ENCODE data around the gene SF3A2.

SF3A2 gene

DNA sequence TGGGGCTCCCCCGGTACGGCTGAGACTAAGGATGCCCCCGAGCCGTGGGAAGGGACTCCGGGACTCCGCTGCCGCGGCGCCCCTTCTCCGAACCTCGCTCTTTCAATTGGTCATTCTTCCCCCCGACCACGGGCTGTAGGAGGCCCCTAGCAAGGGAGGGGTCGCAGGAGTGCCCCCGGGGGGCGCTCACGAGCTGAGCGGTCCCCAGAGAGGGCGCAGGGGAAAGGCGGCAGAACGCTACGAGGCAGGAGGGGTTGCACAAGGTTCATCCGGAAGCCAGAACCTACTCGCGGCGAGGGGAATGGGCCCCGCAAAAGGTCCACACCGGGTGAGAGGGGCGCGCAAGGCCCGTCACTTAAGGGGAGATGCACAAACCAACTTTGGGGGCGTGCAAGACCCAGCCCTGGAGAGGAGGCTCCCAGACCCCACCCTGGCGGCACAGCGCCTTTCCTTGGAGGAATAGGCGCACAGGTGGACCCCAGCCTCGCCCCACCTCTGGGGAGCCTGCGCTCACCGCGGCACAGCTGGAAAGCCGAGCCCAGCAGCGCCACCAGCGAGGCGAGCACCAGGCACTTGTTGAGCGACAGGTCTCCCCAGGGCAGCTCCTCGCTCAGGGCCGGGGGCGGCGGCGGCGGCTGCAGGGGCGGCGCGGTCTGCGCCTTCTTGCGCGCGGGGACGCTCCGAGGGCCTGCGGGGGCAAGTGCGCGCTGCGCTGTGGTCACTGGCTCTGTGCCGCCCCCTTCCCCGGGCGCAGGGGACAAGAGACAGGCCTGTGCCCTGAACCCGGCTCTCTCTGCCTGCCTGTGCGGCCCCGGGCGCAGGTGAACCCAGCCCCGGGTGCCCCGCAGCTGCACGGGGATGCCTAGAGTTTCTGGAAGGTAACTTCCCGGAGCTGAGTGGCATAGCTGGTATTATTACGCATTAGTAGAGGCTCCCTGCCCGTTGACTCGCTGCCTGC is 16.8 kb downstream of the SF3A2 start:
- DNase-seq (ENCODE audit: low read depth in 2 of 2), result no peak

DNA sequence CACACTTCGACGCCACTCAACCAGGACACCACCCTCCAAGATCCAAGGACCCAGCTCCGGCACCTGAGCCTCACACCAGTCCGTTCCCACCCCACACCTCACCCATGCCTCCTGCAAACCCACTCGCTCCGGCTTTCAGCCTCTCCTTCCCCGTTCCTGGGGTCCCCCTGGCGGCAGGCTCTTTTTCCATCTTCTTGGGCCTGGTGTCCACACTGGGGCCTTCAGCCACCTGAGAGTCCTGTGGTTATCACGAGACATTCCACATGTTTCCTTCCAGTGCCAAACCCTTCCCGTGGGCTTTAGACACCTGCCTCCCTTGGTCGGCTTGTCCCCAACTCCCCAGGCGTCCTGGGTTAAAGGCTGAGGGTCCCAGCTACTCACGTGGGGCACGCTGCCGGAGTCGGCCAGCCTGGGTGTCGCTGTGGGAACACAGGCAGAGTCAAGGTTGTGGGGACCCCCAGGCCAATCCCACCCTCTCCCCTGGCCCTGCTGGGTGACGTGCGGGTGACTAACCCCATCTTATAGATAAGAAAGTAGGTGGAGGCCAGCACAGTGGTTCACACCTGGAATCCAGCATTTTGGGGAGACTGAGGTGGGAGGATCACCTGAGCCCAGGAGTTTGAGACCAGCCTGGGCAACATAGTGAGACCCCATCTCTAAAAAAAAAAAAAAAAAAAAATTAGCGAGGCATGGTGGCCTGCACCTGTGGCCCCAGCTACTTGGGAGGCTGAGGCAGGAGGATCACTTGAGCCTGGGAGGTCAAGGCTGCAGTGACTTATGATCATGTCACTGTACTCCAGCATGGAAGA is 17.6 kb downstream of the SF3A2 start:
- DNase-seq (ENCODE audit: low read depth in 2 of 2), result no peak

DNA sequence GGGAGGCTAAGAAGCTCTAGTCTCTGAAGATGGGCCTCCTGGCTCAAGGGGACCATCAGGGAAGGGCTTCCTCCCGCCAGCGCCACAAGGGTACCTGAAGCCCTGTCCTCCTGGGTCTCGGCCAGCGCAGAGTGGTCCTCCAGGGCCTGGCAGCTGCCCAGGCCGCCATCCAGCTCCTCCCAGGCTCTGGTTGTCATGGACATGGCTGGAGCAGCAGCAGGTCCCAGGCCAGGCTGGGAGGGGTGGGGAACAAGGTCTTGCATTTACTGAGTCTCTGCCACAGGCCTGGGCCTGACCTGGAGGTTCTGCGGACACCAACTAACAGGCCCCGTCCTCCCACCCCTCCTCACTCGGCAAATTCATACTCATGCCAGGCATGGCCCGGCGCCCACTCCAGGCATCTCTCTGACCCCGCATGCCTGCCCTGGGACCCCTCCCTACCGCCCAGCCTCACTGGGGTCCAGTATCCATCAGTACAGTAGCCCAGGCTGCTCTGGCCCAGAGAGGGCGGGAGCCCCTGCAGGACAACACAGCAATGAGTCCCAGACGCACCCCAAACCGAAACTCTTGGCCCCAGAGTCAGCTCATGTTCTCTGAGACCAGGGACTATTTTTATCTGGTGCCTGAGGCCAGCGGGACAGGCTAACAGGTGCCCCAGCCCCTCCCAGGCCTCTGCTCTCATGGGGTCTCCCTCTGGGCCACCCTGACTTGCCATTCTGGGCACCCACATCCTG is 18.7 kb downstream of the SF3A2 start:
- DNase-seq (ENCODE audit: low read depth in 2 of 2), result no peak

DNA sequence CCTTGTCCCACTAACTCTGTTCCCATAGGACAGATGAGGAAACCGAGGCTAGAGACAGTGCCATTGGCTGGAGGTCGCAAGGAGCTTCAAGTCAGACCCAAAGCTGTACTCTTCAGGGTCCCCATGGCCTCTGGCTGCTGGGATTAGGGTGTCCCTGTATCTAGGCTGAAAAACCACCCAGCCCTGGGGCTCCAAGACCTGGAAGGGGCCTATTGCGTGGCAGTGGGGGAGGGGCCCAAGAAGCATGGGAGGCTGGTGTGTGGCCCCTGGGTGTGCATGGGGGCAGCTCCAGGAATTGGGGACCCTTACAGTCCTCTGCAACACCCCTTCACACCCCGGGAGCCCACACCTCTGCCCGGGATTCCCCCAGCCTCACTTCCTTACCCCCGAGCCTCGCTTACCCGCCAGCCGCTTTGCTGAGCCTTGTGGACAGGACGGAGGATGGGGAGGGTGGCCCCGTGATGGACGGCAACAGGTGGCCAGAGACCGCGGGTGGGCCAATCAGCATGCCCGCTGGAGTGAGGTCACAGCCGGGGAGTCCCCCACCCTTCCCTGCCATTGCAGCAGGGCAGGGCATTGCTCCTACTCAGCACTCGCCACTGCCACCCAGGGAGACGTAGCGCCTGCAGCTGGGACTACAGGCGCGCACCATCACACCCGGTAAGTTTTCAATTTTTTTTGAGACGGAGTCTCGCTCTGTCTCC is 19.5 kb downstream of the SF3A2 start, which contains the start of gene JSRP1:
JSRP1 (minus strand) TSS at position 436 of the 704 bp plus-strand sequence. CDS start 1,103 bp downstream, outside the sequence.
- no peak for DNase-seq (ENCODE audit: low read depth in 2 of 2)

DNA sequence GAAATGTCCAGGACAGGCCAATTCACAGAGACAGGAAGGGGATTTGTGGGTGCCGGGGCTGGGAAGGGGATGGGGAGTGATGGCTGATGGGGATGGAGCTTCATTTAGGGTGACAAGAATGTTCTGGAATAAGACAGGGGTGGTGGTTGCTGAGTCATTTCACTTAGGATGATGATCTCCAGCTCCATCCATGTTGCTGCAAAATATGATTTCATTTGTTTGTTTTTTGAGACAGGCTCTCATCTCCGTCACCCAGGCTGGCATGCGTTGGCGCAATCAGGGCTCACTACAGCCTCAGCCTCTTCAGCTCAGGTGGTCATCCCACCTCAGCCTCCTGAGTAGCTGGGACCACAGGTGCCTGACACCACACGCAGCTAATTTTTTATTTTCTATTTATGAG is 22.7 kb downstream of the SF3A2 start:
- no peak for DNase-seq (ENCODE audit: low read depth in 2 of 2)

DNA sequence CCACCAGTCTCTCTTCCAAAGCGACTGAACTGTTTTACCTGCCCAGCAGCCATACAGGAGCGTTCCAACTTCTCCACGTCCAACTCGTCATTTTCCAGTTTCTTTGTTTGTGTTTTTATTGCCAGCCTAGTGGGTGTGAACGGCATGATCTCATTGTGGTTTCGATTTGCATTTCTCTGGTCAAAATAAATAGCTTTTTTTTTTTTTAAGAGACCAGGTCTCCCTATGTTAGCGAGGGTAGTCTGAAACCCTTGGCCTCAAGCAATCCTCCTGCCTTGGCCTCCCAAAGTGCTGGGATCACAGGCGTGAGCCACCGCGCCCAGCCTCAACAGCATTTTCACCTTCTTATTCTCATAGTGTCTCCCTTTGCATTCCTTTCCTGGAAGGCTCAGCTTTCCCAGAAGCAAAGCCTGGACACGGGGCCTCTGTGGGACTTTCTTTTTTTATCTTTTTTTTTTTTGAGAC is 23.7 kb downstream of the SF3A2 start:
- no peak for DNase-seq (ENCODE audit: low read depth in 2 of 2)

DNA sequence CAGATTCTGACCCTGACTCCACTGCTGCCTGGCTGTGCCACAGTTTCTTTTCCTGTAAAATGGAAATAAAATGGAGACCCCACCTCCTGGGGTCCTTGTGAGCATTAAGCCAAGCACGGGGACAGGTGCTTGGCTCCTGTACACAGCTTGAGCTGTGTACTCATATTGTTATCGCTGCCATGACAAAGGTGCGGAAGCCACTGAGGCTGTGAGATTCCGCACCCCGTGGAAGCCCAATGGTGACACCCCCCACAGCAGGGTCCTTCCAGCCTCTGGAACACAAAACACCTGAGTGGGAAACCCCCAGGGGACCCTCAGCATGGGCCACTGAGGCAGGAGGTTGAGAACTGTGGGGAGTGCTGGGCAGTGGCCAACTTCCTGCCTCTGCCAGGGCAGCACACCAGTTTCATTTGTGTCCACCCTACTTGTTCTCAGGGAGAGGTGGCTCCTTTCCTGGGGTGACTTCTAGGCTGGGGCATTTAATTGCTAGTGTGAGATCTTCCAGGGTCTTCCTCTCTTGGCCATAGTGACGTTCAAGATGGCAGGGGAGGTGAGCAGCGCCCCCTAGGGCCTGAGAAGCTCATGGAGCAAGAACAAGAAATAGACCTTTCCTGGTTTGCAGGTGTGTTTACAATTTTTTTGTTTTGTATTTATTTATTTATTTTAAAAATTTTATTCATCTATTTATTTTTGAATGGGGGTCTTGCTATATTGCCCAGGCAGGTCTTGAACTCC is 25.0 kb downstream of the SF3A2 start:
- DNase-seq (ENCODE audit: low read depth in 2 of 2), result no peak

DNA sequence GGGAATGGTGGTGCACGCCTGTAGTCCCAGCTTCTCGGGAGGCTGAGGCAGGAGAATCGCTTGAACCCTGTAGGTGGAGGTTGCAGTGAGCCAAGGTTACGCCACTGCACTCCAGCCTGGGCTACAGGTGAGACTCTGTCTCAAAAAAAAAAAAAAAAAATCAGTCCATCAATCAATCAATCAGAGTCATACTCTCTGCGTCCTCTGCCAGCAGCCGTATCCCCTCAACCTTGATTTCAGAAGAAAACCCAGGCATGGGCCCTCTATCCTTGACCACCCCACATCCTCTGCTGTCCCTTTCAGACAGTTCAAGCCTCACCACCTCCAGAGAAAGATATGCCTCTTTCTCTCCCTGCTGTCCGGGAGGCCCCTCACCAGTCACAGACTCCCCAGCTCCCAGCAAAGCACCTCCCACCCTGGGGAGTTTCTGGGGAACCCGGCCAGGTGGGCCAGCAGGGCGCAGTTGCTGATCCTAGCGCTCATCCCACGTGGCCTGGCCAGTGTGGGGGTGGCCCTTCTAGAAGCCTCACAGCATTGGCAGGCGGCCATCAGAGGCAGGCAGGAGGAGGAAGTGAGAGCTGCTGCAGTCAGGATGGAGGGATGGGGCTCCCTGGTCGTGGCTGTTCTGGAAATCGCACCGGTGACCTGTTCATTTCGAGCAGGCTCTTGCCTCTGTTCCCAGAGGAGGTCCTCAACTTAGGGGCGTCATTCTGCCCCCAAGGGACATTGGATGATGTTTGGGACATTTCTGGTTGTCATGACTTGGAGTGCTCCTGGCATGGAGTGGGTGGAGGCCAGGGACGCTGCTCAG is 29.8 kb downstream of the SF3A2 start:
- no peak for DNase-seq (ENCODE audit: low read depth in 2 of 2)

DNA sequence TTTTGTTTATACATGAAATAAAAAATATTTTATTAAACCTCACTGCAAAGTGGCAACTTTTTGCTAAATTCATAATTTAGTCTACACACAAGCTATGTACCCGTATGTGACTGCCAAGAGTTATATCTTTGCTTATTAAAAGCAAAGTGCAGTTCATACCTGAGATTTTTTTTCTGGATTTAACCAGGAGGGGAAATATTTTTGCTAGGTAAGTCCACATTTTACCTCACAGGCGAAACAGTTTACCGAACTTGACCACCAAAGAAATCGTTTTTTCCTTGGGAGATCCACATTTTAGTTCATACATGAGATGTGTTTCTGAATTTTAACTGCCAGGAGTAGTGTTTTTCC is 31.8 kb downstream of the SF3A2 start:
- no peak for DNase-seq (ENCODE audit: low read depth in 2 of 2)

DNA sequence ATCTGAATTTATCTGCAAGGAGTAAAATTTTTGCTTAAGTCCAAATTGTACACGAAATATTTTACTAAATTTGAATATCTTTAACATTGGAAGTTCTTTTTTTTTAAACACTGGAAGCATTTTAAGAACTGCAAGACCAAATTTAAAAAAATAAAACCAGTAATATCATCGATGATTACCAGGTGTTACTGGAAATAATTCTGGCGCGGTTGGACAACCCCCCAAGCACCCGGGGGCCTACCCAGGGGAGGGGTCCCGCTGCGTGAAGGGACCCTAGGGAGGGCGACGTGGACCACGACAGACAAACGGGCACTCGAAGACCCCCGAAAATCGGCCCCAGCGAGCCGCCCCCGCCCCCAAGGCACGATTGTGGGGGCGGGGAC is 32.2 kb downstream of the SF3A2 start:
- DNase-seq (ENCODE audit: low read depth in 2 of 2), result no peak

DNA sequence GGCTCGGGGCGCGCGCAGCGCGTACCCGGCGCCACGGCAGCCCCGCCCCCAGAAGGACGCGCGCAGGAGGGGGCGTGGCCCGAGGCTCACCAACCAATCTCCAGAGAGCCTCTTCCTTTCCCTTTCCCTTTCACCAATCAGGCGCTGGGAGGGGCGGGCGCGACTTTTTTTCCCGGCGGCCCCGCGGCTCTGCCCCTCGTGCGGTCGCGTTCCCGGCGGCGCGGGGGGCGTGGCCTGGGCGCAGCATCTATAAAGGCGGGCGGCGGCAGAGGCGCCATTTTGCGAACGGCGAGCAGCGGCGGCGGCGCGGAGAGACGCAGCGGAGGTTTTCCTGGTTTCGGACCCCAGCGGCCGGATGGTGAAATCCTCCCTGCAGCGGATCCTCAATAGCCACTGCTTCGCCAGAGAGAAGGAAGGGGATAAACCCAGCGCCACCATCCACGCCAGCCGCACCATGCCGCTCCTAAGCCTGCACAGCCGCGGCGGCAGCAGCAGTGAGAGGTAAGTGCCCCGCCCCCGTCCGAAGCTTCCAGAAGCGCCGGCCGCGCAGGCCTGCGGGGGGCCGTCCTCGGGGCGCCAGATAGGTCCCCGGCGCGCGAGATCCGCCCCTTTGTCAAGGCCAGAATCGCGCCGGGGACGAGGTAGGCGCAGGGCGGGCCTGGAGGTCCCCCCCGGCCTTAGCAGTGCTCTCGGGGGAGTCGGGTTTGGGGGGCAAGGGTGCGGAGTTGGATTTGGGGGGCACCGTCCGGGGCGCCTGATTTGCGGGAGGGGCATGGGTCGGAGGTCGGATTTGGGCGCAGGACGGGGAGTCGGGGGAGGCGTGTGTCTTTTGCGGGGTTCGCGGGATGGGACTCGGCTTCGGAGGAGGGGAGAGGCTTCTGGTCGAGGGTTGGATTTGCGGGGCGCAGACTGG is 32.9 kb downstream of the SF3A2 start:
- peak; percentile 98 for DNase-seq (ENCODE audit: low read depth in 2 of 2)

DNA sequence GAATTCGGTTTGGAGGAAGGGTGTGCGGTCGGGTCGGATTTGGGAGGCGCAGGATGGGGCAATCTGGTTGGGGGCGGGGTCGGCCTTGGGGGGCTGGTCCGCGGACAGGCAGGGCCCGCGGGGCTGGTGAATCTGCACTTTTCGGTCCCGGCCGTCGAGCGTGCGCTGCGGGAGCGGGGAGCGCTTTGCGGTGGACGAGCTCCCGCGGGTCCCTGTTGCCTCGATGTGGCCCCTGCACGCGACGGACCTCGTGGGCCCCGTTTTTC is 33.5 kb downstream of the SF3A2 start:
- no peak for DNase-seq (ENCODE audit: low read depth in 2 of 2)

DNA sequence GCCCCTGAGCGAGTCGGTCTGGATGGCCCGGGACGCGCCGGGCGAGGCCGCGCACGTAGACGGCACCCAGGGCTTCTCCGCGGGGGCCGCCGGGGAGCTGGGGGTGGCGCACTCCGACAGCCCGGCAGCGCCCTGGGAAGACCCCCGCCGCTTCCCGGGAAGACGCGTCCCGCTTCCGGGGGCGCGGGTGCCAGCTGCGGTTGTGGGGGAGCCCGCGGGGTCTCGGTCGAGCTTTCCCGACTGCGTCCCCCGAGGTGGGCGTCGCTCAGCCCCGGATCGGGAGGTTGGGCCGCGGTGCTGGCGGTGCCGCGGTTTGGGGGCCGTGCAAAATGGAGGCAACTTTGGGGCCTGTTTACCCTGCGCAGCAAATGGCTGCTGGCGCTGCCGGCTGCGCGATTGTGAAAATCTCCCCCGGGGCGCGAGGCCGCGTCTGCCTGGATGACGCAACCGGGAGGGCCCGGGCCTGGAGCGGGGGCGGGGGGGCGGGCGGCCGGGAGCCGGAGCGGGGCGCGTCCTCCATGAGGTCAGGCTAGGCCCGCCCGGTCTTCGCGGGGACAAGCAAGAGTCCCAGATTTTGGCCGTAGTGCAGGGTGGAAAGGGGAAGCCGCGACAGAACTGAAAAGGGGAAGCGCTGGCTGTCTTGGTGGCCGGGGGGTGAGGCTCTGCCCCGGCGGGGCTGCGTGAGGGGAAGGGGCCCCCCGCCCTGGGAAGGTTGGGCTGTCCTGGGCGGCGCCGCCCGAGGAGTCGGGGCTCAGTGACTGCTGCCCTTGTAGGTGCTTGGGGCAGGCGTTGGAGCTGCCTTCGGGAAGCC is 34.0 kb downstream of the SF3A2 start:
- DNase-seq (ENCODE audit: low read depth in 2 of 2), result peak; percentile 46 to 60

DNA sequence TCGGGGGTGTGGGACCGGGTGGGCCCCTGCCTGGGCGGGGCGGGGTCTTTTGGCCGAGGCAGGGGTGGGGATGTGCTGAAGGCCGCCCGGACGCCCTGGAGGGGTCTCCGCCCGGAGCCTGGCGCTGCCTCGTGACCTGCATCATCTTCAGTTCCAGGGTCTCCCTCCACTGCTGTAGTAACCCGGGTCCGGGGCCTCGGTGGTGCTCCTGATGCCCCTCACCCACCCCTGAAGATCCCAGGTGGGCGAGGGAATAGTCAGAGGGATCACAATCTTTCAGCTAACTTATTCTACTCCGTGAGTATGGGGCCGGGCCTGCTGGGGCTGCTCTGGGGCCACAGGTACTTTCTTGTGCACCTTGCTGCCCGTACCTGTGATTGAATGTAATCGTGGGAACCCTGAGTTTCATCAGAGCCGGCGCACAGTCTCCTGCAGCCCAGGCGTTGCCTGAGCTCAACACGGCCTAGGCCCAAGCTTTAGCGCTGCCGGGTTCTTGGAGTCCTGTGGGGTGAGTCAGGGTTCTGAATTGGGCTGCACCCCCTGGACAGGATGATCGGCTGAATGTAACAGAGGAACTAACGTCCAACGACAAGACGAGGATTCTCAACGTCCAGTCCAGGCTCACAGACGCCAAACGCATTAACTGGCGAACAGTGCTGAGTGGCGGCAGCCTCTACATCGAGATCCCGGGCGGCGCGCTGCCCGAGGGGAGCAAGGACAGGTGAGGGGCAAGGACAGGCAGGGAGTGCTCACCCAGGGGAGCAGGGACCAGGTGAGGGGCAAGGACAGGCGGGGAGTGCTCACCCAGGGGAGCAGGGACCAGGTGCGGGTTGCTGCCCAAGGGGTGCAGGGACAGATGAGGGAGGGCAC is 34.8 kb downstream of the SF3A2 start:
- DNase-seq (ENCODE audit: low read depth in 2 of 2), result no peak

DNA sequence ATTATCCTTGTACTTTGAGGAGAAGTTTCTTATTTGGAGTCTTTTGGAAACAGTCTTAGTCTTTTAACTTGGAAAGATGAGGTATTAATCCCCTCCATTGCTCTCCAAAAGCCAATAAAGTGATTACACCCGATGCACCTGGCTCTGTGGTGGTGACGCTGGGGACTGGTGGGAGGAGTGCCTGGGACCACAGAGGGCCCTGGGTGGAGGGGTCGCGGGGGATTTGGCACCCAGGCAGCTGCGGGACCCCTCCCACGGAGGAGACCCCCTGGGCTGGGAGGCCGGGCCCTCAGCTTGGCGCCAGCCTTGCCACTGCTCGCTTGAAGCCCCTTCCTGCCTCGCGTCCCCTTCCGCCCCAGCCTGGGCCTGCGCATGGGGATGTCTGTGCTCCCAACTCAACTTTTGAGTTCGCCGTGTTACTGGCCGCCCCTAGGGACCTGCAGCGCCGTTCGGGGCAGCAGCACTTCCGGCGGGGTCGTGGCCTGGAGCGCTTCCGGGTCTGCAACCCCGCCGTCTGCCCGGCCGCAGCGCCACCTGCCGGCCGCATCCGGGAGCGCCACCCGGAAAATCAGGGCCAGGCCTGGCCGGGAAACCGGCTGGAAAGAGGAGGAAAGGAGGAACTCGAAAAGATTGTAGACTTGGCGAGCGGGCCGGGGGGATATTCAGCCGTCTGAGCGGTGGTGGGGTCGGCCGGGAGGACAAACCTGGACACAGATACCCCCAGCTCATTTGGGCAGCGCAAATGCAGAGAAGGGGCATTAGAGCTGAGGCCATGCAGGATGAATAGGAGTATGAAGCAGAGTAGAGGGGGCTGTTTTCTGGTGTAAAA is 36.9 kb downstream of the SF3A2 start:
- peak; percentile 53 to 63 for DNase-seq (ENCODE audit: low read depth in 2 of 2)

DNA sequence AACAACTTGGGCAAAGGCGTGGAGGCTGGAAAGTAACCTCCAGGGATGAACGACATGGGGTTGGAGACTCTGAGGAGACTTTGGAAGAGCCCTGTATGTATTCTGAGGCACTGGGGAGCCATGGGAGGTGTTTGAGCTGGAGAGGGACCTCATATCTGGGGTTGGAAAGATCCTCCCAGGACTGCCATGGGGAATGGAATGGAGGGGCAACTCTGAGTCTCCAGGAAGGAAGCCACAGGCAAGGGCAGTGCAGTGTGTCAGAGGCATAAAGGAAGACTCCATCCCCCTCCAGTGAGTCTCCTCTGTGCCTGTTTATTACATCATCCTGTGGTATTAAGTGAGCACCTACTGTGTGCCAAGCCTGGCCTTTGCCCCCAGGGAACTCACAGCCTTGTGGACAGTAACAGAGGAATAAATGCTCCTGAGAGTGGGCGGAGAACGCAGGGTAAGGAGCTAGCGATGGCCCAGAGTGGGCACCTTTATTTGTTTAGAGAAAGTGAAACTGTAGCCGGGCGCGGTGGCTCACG is 37.6 kb downstream of the SF3A2 start:
- no peak for DNase-seq (ENCODE audit: low read depth in 2 of 2)
